HG03432 (cell line): ENCODE data around the gene KCNJ16.

Experiments
- ATAC-seq: cut with Tn5 transposase; IDR thresholded peaks from one replicate; pipeline ENCODE4 v1.9.1; 2021; ENCODE audit warnings: mild to moderate bottlenecking, moderate library complexity; ENCODE audit not compliant: unreplicated experiment

Gene KCNJ16

GRCh38 chr17:70168044-70168976 is 93.3 kb downstream of the KCNJ16 start:
- peak; percentile 32 for ATAC-seq

GRCh38 chr17:70168977-70169708 is 94.1 kb downstream of the KCNJ16 start, which contains the start of gene KCNJ2:
TSS of gene KCNJ2 (plus strand) at chr17:70169532. CDS start at chr17:70175040, 5,508 bp downstream.
- peak; percentile 98 for ATAC-seq

GRCh38 chr17:70169709-70170597 is 94.9 kb downstream of the KCNJ16 start:
- ATAC-seq, result no peak

- ATAC-seq, result no peak
Observed at GRCh38 chr17:70171159-70171558, 96.1 kb downstream of the KCNJ16 start.

- no peak for ATAC-seq
Observed at GRCh38 chr17:70172449-70172848, 97.4 kb downstream of the KCNJ16 start.

- no peak for ATAC-seq
Observed at GRCh38 chr17:70172923-70173322, 97.9 kb downstream of the KCNJ16 start.

GRCh38 chr17:70173681-70174080 is 98.7 kb downstream of the KCNJ16 start:
- no peak for ATAC-seq

GRCh38 chr17:70181376-70181775 is 106.4 kb downstream of the KCNJ16 start:
- no peak for ATAC-seq

- ATAC-seq, result no peak
Observed at GRCh38 chr17:70181866-70182265, 106.8 kb downstream of the KCNJ16 start.

GRCh38 chr17:70183508-70183907 is 108.5 kb downstream of the KCNJ16 start:
- no peak for ATAC-seq

- no peak for ATAC-seq
Observed at GRCh38 chr17:70184207-70184606, 109.2 kb downstream of the KCNJ16 start.

- no peak for ATAC-seq
Observed at GRCh38 chr17:70184770-70185169, 109.7 kb downstream of the KCNJ16 start.
